Kidney glomerular epithelial cell (primary cell): ENCODE measurements around the gene SMPD1.
A peak's percentile ranks its signal among the peaks of the same experiment; 100 is the strongest.

ENCODE experiments used
- DNase-seq: peaks from one replicate; lab custom pipeline; 2025; lab: John Stamatoyannopoulos, UW

SMPD1 gene

DNA sequence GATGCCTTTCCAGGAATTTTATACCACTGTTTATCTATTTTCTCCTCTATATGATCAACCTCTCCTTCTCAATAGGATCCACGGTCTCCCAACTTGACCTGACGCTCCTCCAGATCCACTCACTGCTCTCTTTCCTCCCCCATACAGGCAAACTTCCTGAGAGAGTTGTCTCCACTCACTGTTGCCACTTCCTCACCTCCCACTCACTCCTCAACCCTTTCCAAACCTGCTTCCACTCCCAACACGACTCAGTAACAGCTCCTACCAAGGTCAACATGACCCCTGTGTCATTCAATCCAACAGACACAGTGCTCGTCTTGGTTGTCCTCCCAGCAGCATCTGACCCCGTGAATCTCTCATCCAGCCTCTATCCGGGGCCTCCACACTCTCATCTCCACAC, 25.5 kb downstream of the SMPD1 start:
- no peak for DNase-seq

GRCh38 chr11:6417907-6418556, 27.8 kb downstream of the SMPD1 start:
- no peak for DNase-seq

DNA sequence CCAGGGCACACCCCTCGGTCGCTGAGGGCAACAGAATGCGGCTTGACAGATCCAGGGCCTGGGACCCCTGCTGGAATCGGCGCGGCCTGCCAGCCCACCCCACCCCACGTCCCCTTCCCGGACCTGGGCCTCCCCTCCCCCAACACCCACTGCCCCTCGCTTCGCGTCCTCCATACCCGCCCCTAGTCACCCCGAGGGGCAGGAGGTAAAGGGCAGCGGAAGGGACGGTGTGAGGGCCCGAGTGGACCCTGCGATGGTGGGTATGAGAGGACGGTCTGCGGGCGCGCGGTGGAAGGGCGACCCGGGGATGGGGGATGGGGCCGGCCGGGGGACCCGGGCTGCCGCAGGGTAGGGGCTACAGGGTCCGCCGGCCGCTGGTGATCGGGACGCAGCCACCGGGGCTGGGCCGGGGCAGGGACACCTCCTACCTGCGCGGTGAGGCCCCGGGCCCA, 28.3 kb downstream of the SMPD1 start:
- DNase-seq, result no peak

DNA sequence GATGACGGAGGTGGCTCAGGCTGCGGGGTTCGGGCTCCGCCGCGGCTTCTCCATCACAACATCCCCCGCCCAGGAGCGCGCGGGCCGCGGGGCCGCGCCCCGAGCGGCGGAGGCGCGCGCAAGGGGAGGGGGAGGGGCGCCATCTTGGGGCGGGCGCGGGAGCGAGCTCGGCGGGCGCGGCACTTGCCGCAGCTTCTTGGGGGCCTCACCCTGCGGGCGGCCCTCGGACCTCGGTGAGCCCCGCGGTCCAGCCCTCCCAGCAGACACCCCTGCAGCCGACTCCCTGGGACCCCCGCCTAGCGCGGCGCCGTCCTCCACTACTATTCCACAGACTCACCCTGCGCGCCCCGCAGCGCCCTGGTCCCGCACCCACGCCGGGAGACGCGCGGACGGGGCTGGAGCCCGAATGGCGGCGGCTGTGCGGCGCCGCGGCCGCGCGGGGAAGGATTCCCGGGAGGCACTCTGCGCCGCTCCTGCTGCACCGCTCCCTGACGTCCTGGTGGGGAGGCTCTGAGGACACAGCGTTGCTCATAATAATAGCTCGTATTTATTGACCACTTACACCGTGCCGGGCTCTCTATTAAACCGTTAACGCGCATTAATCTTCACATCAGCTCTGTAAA, 28.8 kb downstream of the SMPD1 start, which contains the start of gene APBB1:
Gene APBB1, minus strand, starts transcription at position 86 of the 623 bp plus-strand sequence. CDS start 7,747 bp downstream, outside the sequence.
- no peak for DNase-seq

GRCh38 chr11:6420677-6421076, 30.4 kb downstream of the SMPD1 start:
- no peak for DNase-seq

GRCh38 chr11:6427516-6427915, 37.2 kb downstream of the SMPD1 start:
- DNase-seq, result no peak

GRCh38 chr11:6431861-6432260, 41.6 kb downstream of the SMPD1 start:
- DNase-seq, result peak; percentile 68

DNA sequence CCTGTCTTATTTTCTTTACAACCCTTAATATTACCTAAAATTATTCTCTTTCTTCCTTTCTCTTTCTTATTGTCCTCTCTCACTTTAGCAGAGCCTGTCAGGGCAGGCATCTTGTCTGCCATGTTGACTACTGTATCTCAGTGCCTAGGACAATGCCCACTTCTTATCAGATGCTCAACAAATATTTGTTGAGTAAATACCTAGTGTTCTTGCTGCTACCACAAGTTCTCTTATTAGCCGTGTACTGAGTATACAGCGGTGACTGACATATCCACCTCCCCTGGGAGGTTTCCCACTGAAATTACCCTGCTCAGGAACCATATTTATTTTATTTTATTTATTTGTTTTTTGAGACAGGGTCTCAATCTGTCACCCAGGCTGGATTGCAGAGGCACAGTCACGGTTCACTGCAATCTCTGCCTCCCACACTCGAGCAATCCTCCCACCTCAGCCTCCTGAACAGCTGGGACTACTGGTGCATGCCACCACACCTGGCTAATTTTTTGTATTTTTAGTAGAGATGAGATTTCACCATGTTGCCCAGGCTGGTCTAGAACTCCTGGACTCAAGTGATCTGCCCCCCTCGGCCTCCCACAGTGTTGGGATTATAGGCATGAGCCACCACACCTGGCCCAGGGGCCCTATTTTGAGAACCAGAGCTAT, 43.9 kb downstream of the SMPD1 start:
- no peak for DNase-seq

DNA sequence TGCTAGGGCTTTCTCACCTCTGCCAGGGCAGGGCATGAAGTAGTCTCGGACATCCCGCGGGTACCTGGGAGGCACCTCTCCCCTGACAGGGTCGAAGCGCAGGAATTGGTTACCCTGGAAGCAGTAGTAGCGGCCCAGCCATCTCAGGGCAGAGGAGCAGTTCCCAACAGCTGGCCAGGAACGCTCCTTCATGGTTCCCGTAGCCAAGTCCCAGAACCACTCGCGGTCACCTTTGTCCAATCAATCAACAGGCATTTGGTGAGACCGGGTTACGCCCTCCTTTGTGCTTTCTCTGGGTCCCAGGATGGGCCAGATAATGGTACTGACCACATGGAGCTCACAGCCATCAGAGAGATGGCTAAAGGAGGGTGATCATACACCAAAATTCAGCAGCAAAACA, 47.1 kb downstream of the SMPD1 start:
- no peak for DNase-seq

GRCh38 chr11:6437993-6438392, 47.7 kb downstream of the SMPD1 start:
- no peak for DNase-seq

GRCh38 chr11:6438979-6439571, 48.8 kb downstream of the SMPD1 start:
- DNase-seq, result no peak

GRCh38 chr11:6440906-6441358, 50.7 kb downstream of the SMPD1 start, which contains the start of gene HPX:
HPX (minus strand) TSS chr11:6440987; CDS start chr11:6440963, 24 bp downstream.
- no peak for DNase-seq

DNA sequence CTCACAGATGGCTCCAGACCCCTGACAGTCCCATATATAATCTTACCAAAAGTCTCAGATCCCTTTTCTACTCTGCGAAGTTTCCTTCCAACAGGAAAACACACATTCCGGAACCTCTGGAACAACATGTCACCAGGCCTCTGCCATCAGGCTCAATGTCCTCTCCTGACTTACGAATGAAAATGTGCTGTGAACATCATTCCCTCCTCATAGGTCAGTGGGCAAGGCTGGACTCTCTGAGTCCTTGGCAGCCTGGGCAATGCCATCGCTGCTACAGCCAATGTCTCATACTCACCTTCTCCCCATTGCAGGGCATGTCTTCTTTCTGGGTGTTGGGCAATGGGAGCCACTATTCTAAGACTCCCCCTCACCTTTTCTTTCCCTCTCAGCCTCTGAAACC, 52.2 kb downstream of the SMPD1 start:
- DNase-seq, result no peak

GRCh38 chr11:6443269-6444003, 53.2 kb downstream of the SMPD1 start:
- no peak for DNase-seq
